Cardiac fibroblast (primary cell): ENCODE measurements around the gene TRAIP.
A peak's percentile ranks its signal among the peaks of the same experiment; 100 is the strongest.

Experiments
- DNase-seq, 2 donors: peaks; one replicate each; pipeline versions ENCODE4 v3.0.0 to v3.0.0-alpha.2; 2010; ENCODE audit warnings: low read depth in 2 of 2
- H3K4me3 ChIP-seq, 2 donors: replicated peaks in 1 of 2; 1 replicate in 1 of 2; 2 replicates in 1 of 2; pipeline ENCODE4 v1.5.1; 2011; ENCODE audit warnings: low read depth in 2 of 2, low read length in 2 of 2, mild to moderate bottlenecking in 2 of 2, moderate library complexity in 1 of 2
- CTCF ChIP-seq: IDR thresholded peaks from one replicate; pipeline ENCODE4 v1.5.1; 2011; ENCODE audit warnings: low read depth, mild to moderate bottlenecking, low read length, inconsistent platforms

Gene TRAIP

GRCh38 chr3:49805897-49806701 lies 50.3 kb downstream of the TRAIP start:
- TF ChIP-seq CTCF: no peak
- peak overlapping the region; percentile 8 to 22 for H3K4me3 ChIP-seq
- DNase-seq: peak; percentile 21 to 92

- DNase-seq: peak; percentile 96 to 99
- H3K4me3 ChIP-seq: peak overlapping the region; percentile 8 to 22
- TF ChIP-seq CTCF: no peak
Observed at GRCh38 chr3:49805367-49805782, 51.0 kb downstream of the TRAIP start.

- peak overlapping the region; percentile 84 to 86 for H3K4me3 ChIP-seq
- peak in 1 of 2 donors; percentile 41 for DNase-seq
Observed at GRCh38 chr3:49804141-49805041, 52.0 kb downstream of the TRAIP start.

GRCh38 chr3:49803465-49804140 lies 52.8 kb downstream of the TRAIP start:
- peak overlapping the region; percentile 84 to 86 for H3K4me3 ChIP-seq
- peak in 1 of 2 donors; percentile 64 for DNase-seq
- no peak for TF ChIP-seq CTCF

More at GRCh38 chr3:49804141-49805041, 52.0 kb downstream of the TRAIP start:
- TF ChIP-seq CTCF: no peak

- peak; percentile 92 for TF ChIP-seq CTCF
- peak; percentile 84 to 89 for DNase-seq
- H3K4me3 ChIP-seq: peak within 1 kb of the TSS; percentile 84 to 86
Observed at GRCh38 chr3:49802719-49803464, 53.5 kb downstream of the TRAIP start, which contains the start of gene INKA1. TSS of gene INKA1 (plus strand) at chr3:49803261. CDS start at chr3:49803393, 132 bp downstream.

- no peak for DNase-seq
- H3K4me3 ChIP-seq: no peak overlapping the region
- TF ChIP-seq CTCF: no peak
Observed at GRCh38 chr3:49801160-49801559, 55.2 kb downstream of the TRAIP start.
